Adrenal gland (tissue), 5 donors: ENCODE measurements around the gene PGS1.

Source experiments
- POLR2A ChIP-seq, 2 donors: fragments of 450-650 bp; IDR thresholded peaks; one replicate each; pipeline ENCODE4 v1.6.1; 2017; ENCODE audit warnings: antibody characterized with exemption in 2 of 2, mild to moderate bottlenecking in 2 of 2, moderate library complexity in 1 of 2
- TF ChIP-seq, protein P1 (sequence below), 6 experiments: fragments of 450-650 bp in 4 of 6; fragments of 200-600 bp in 2 of 6; sonication (generic) in 1 of 6; IDR thresholded peaks; 1 replicate in 5 of 6; 2 replicates in 1 of 6; pipeline versions ENCODE4 v1.5.1 to v1.8.0; 2016 to 2021; ENCODE audit warnings: antibody characterized with exemption in 6 of 6, mild to moderate bottlenecking in 2 of 6, moderate library complexity in 1 of 6
- donor health status: DM: no; HTN: no; CAD: no.

DNA sequence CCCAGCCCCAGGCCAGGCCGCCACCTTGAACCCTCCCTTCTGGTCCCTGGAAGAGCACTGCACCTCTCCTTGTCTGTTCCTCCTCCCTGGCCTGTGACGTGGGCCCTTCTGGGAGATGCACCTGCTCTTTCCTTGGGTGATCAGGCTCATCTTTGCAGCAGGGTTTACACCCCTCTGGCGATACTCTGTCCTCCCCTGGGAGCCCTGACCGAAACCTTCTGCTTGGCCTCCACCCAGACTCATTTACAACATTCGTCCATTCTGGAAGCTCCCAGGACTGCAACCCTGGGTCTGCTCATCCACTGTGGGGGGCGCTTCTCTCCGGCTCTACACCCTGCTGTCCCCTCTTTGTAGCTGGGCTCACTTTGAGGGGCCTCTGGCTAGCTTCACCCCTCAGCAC, 73.3 kb downstream of the PGS1 start:
- TF ChIP-seq, protein P1, sequence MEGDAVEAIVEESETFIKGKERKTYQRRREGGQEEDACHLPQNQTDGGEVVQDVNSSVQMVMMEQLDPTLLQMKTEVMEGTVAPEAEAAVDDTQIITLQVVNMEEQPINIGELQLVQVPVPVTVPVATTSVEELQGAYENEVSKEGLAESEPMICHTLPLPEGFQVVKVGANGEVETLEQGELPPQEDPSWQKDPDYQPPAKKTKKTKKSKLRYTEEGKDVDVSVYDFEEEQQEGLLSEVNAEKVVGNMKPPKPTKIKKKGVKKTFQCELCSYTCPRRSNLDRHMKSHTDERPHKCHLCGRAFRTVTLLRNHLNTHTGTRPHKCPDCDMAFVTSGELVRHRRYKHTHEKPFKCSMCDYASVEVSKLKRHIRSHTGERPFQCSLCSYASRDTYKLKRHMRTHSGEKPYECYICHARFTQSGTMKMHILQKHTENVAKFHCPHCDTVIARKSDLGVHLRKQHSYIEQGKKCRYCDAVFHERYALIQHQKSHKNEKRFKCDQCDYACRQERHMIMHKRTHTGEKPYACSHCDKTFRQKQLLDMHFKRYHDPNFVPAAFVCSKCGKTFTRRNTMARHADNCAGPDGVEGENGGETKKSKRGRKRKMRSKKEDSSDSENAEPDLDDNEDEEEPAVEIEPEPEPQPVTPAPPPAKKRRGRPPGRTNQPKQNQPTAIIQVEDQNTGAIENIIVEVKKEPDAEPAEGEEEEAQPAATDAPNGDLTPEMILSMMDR (IDR thresholded peaks at IDR 0.05): no peak
- TF ChIP-seq POLR2A (IDR thresholded peaks at IDR 0.05): no peak
